D721Med (cell line): ENCODE measurements around the gene NUP160.
"Not testable (repeated sequence)": the region's sequence is repeated elsewhere in the genome, so short reads cannot be mapped to it uniquely, and the experiment has no call there.

ENCODE experiments used
- DNase-seq: peaks from one replicate; pipeline ENCODE4 v3.0.0; 2011; ENCODE audit warnings: low spot score; ENCODE audit not compliant: insufficient read length
- FAIRE-seq: peaks from 2 replicates; lab custom pipeline; 2011; peaks lifted over from hg19 to GRCh38; lab: Jason Lieb, UNC
- CTCF ChIP-seq: IDR thresholded peaks from 2 replicates; pipeline ENCODE4 v1.5.1; 2012; ENCODE audit warnings: mild to moderate bottlenecking, control low read depth; ENCODE audit not compliant: insufficient read depth; ENCODE audit errors: missing control alignments

The NUP160 gene

GRCh38 chr11:47886096-47886495 is 37.9 kb upstream of the NUP160 start:
- no peak for DNase-seq
- TF ChIP-seq CTCF: no peak
- FAIRE-seq: no peak

GRCh38 chr11:47882437-47882836 is 34.3 kb upstream of the NUP160 start:
- not testable (repeated sequence) for DNase-seq, FAIRE-seq

- no peak for TF ChIP-seq CTCF
- DNase-seq: no peak
- FAIRE-seq: no peak
Measured at GRCh38 chr11:47881145-47881544, 33.0 kb upstream of the NUP160 start.

- FAIRE-seq (no peak), DNase-seq (no peak)
- no peak for TF ChIP-seq CTCF
Measured at GRCh38 chr11:47879259-47880158, 31.4 kb upstream of the NUP160 start.

- not testable (repeated sequence) for DNase-seq, FAIRE-seq
Measured at GRCh38 chr11:47875858-47876257, 27.7 kb upstream of the NUP160 start.

- DNase-seq (no peak), FAIRE-seq (no peak)
- TF ChIP-seq CTCF: no peak
Measured at GRCh38 chr11:47870404-47870803, 22.3 kb upstream of the NUP160 start.

GRCh38 chr11:47869544-47870393 is 21.6 kb upstream of the NUP160 start:
- no peak for FAIRE-seq
- TF ChIP-seq CTCF: no peak
- DNase-seq: no peak

GRCh38 chr11:47867823-47868222 is 19.7 kb upstream of the NUP160 start:
- DNase-seq (no peak), FAIRE-seq (no peak)
- TF ChIP-seq CTCF: no peak

GRCh38 chr11:47866892-47867291 is 18.7 kb upstream of the NUP160 start:
- FAIRE-seq, DNase-seq: not testable (repeated sequence)
